ENCODE results near the gene C1orf21.

Gene C1orf21

GRCh38 chr1:184492536-184492935 is 105.7 kb downstream of the C1orf21 start:
- no peak for DNase-seq

DNA sequence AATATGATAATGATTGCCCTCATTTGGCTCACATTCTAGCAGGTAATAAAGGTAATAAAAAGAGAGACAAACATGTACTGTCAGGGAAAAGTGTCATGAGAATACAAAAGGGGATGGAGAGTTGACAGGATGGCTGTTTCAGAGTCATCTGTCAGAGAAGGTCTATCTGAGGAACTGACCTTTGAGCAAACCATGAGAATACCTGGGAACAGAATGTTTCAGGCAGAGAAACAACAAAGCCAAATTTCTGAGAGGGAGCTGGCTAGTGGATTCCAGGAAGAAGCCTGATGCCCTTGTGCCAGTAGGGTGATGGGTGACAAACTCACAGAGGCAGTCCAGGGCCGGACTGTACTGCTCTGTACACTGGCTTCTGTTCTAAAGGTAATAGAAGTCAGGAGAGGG is 107.2 kb downstream of the C1orf21 start:
- DNase-seq: no peak

- no peak for DNase-seq
Observed at GRCh38 chr1:184494929-184495328, 108.1 kb downstream of the C1orf21 start.

DNA sequence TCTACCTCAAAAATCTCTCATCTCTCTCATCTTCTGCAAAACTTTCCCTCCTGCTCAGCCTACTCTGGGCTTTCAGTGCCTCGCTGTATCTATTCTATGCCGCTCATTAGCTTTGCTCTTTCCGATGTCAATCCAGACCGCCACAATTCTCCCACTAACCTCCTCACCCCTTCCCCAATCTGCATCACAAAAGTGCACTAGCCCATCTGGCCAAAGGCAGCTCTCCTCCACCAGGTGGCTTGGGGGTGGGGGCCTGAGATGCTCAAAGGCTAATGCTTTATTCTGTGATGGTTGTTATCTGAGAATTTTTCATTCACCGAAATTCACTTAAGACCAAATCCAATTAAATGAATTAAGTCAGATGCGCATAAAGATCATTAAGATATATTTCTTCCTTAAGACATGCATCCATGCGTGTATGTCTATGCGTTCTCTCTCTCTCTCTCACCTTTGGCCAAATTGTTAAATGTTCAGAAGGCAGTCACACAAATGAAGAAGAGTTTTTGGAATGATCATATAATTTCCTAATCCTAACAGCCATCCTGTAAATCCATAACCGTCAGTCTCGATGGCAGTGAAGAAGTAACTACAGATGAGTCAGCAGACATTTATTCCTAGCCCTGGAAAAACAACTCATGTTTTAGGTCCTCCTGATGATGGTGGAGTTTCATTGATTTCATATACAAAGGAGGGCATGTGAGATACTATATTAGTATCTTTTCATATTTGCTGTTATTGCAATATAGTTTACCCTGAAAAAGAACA is 111.3 kb downstream of the C1orf21 start:
- DNase-seq: no peak

DNA sequence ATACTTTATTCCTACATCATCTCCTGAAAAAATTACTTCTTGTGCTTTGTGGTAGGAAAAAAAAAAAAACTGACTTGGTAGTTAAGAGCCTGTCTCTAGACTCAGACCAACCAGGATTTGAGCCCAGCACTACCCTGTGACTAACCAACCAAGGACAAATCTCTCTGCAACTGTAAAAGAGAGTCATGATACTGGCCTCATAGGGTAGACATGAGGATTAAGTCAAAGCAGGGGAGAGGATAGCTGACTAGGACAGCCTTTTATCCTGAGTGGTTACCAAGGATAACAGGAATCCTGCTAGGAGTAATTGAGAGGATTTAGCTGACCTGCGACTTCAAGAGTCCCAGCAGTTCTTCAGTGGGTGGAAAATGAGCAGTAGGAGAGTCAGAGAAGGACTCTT is 112.8 kb downstream of the C1orf21 start:
- no peak for DNase-seq

DNA sequence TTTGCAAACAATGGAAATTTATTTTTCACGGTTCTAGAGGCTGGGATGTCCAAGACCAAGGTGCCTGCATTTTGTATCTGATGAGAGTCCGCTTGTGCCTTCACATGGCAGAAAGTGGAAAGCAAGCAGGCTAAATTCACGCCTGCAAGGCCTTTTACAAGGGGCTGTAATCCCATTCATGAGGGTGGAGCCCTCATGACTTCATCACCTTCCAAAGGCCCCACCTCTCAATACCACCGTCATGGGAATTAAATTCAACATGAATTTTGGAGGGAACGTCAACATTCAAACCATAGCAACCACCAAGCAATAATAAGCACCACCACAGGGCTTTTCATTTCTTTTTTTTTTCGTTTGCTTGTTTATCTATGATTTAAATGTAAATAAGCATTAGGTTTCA is 115.3 kb downstream of the C1orf21 start:
- no peak for DNase-seq

GRCh38 chr1:184503221-184503749 is 116.5 kb downstream of the C1orf21 start:
- DNase-seq: no peak

- DNase-seq: no peak
Observed at GRCh38 chr1:184504040-184504954, 117.5 kb downstream of the C1orf21 start.

GRCh38 chr1:184504955-184505338 is 118.1 kb downstream of the C1orf21 start:
- DNase-seq: no peak

DNA sequence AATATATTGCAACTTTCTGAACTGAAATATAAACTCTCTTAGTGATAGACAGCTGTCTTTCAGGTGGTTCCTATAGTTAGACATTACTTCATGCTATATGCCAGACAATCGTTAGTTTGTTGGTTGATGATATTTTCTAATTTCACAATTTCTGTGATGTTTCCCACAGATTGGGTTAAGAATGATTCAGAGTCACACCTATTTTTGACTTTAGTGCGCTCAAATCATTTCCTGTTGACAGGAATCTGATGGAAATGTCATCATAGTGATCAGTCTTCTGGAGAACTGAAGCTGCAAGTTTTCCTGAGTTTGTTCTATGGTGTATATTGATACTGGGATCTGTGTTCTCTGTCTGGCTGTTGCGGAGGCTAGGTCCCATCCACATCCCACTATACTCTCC is 119.7 kb downstream of the C1orf21 start:
- no peak for DNase-seq

DNA sequence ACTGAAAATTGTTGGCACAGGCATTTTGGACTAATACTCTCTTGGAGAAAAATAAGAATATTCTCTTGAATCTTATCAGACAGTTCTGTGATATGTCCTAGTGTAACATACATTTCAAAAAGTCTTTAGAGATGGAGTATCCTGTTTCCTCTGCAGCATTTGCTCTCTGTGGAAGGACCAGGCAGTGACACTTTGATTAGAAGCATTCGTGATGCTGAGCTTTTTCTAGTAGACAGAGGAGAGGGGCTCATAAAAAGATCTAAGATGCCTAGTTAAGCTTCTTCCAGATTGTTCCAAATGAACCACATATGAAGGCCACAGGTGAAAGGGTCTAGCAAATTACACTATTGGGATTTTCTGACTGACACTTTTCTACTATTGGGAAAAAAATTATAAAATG is 120.3 kb downstream of the C1orf21 start:
- DNase-seq: no peak

- no peak for DNase-seq
Observed at GRCh38 chr1:184507604-184508280, 120.9 kb downstream of the C1orf21 start.

DNA sequence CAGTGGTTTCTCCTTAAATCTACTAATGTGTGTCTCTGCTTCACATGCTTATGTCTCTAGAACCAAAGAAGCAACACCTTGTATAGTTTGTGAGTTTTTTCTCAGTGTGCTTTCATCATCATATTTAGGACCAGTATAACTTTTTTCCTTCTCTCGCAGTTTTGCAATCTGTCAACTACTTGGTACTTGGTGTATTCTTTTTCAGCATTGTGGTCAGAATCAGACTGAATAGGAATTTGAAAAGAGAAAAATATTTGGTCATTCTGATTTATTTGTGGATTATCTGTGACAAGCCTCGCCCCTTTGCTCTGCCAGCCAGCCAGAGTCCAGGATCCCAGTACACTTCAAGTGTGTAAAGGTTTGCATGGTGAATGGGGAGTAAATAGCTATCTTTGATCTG is 122.3 kb downstream of the C1orf21 start:
- DNase-seq: no peak

- DNase-seq: no peak
Observed at GRCh38 chr1:184510110-184510509, 123.3 kb downstream of the C1orf21 start.

GRCh38 chr1:184512724-184513123 is 125.9 kb downstream of the C1orf21 start:
- no peak for DNase-seq

DNA sequence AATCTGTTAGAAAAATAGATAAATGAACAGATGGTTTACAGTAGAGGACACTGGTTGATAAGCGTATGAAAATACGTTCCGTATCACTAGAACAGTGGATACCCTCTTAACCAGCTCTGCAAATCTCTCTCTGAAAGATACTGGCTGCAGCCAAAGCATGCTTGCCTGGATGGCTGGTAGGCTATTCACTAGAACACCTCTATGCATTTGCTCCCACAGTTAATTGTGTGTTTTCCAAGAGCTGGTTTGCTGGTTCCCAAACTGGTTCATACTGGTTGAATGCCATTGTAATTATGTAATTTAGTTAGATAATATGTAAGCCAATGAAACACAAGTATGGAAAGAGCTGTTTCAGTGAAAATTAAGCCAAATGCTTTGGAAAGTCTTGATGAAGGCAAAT is 126.6 kb downstream of the C1orf21 start:
- DNase-seq: no peak

- no peak for DNase-seq
Observed at GRCh38 chr1:184513966-184514365, 127.1 kb downstream of the C1orf21 start.

DNA sequence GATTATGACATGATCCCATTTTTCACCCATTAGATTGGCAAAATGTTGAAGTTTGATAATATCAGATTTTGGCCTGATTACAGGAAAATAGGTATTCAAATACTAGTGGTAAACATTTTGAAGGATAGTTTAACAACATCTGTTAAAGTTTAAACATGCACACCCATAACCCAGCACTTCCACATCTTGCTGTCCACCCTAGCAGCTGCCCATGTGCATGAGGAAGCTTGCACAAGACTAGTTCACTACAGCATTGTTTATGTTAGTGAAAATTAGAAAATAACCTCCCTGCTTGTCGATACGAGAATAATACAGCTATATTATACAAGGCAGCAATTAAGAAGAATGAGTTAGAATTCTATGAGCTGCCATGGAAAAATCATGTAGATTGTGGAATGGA is 127.6 kb downstream of the C1orf21 start:
- DNase-seq: no peak

- DNase-seq: no peak
Observed at GRCh38 chr1:184517130-184517529, 130.3 kb downstream of the C1orf21 start.

GRCh38 chr1:184518736-184519357 is 132.0 kb downstream of the C1orf21 start:
- DNase-seq: no peak

- no peak for DNase-seq
Observed at GRCh38 chr1:184520336-184520735, 133.5 kb downstream of the C1orf21 start.

DNA sequence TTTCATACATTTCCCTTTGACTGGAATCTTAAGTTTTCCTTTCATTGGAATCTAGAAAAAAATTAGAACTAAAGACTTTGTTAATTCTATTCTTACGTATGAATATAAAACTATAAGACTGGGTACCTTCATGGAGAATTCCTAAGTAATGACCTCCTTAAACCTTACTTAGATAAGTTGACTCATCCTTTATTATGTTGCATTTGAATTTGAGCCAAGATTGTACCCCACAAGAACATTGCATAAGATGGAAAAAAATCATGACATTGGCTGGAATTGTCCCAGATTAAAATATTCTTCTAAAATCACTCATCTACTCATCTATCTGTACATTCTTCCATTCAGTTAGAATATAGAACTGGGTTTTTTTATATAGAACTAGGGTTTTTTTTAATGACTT is 137.4 kb downstream of the C1orf21 start:
- DNase-seq: no peak

DNA sequence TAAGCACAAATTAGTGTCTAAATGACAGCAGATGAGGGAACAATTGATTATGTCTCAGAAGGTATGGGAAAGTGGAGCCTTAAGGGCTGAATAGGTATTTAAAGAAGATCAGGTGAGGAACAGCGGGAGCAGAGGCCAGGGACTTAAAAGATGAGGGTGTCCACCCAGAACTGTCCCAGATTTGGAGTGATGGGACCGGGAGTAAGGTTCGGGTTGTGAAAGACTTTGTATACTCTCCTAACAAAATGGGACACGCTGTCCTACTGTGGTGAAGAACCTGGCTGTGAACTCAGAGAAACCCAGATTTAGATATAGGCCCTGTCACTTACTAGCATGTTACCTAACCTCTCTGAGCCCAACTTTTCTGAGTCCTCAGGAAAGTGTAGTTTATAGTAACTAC is 140.6 kb downstream of the C1orf21 start:
- no peak for DNase-seq

Data from activated CD4-positive, alpha-beta T cell treated with anti-CD3 and anti-CD28 coated beads, Interleukin-2, amount 50 U/mL, for 4 hours (primary cell).